NB4 (cell line): Measurements from ENCODE around the gene TREM2.
A peak's percentile ranks its signal among the peaks of the same experiment; 100 is the strongest.

ENCODE experiments used
- DNase-seq: peaks from one replicate; pipeline ENCODE4 v3.0.0; 2010; ENCODE audit warnings: low read depth
- H3K4me3 ChIP-seq: one replicate; pipeline ENCODE4 v1.5.1; 2011; ENCODE audit warnings: mild to moderate bottlenecking, low read depth, low read length, moderate library complexity
- MYC ChIP-seq: IDR thresholded peaks from 2 replicates; pipeline ENCODE4 v1.6.1; 2011; ENCODE audit warnings: low read depth, low read length
- POLR2A ChIP-seq: IDR thresholded peaks from 2 replicates; pipeline ENCODE4 v1.6.1; 2011; ENCODE audit warnings: mild to moderate bottlenecking; ENCODE audit not compliant: insufficient read length; ENCODE audit errors: extremely low read depth
- TF ChIP-seq, protein P1 (sequence below): IDR thresholded peaks from 2 replicates; pipeline ENCODE4 v1.6.1; 2011; ENCODE audit warnings: low read depth, low read length
- TF ChIP-seq, protein P2 (sequence below): IDR thresholded peaks from one replicate; pipeline ENCODE4 v1.5.1; 2012; ENCODE audit warnings: low read depth, low read length

Gene TREM2

DNA sequence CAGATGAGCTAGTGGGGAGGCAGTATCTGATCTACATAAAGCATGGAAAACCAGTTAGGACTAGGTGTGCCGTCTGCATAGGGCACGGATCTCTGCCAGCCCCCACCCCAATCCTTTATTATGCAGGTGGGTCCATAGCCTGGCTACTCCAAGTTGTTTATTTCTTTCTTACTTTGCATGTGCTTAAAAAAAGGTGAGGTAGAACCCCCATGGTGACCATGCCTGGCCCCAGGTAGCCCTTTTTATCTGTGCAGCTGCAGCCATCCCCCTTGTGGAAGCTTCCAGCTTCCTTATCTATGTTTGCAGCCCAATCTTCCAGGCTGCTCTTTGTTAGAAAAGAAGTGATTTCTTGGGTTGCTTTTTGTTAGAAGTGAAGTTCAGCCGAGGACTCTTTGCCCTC is 9.0 kb upstream of the TREM2 start:
- no peak overlapping the region for H3K4me3 ChIP-seq
- no peak for DNase-seq
- TF ChIP-seq, protein P1, sequence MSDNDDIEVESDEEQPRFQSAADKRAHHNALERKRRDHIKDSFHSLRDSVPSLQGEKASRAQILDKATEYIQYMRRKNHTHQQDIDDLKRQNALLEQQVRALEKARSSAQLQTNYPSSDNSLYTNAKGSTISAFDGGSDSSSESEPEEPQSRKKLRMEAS = no peak
- TF ChIP-seq MYC = no peak

DNA sequence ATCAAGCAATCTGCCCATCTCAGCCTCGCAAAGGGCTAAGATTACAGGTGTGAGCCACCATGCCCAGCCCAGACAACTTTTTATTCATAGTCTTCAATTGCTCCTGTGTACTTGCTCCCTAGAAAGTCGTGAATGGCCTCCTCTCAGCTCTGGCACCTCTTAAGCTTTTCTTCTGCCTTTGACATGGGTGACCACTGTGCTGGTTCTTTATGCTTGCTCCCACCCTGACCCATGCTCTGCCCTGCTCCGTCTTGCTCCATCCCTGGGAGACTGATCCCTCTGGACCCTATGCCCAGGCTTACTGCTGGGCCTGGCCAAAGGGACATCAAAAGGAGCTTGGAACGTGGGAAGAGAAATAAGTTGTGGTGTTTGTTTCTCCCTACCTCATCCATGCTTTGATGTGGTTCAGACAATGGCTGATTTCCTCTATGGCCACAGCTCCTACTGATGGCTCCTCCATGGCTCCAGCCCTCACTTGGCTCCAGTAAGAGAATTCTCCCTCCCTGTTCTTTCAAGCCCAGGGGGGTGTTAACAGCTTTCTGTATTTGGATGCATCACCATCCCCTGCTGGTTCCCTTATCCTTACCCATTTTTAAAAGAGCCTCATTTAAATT is 7.7 kb upstream of the TREM2 start:
- H3K4me3 ChIP-seq = no peak overlapping the region
- no peak for DNase-seq
- TF ChIP-seq POLR2A (no peak), MYC (no peak)
- TF ChIP-seq, protein P1 = no peak
- TF ChIP-seq, protein P2, sequence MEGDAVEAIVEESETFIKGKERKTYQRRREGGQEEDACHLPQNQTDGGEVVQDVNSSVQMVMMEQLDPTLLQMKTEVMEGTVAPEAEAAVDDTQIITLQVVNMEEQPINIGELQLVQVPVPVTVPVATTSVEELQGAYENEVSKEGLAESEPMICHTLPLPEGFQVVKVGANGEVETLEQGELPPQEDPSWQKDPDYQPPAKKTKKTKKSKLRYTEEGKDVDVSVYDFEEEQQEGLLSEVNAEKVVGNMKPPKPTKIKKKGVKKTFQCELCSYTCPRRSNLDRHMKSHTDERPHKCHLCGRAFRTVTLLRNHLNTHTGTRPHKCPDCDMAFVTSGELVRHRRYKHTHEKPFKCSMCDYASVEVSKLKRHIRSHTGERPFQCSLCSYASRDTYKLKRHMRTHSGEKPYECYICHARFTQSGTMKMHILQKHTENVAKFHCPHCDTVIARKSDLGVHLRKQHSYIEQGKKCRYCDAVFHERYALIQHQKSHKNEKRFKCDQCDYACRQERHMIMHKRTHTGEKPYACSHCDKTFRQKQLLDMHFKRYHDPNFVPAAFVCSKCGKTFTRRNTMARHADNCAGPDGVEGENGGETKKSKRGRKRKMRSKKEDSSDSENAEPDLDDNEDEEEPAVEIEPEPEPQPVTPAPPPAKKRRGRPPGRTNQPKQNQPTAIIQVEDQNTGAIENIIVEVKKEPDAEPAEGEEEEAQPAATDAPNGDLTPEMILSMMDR = no peak

DNA sequence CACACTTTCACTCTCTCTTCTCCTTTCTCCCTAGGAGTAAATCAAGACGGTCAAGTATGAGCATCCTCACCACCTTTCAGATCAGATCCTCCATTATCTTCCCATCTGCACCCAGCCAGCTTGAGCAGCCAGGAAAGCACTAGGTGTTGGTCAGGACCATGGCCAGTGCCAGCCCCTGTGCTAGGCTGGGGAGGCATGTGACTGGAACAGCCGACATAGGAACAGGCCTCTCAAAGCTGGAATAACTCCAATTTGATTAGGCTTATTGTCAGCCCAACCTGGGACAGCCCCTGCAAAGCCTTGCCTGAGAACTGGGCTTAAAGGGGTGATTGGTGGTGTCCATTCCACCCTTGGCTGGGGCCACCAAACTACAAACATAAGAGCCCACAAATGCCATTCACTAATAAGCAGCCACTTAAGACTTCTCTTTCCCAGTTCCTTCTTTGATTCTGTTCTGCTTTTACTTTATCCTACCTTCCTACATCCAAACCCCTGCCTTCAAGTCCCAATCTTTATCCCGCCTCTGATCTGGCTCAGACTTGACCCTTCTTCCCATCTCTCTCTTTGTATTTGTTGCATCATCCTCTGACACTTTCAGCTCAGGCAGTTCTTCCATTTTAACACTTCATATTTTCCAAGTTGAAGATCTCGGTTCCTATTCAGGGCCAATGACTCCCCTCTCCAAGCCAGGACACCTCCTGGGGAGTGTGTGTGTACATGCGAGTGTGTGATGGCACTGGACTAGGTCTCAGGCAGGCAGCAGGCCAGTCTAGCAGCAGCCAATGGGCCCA is 4.5 kb upstream of the TREM2 start:
- TF ChIP-seq, protein P2 = no peak
- TF ChIP-seq POLR2A (no peak), MYC (no peak)
- TF ChIP-seq, protein P1 = peak; percentile 81
- H3K4me3 ChIP-seq = no peak overlapping the region
- DNase-seq = peak; percentile 41

DNA sequence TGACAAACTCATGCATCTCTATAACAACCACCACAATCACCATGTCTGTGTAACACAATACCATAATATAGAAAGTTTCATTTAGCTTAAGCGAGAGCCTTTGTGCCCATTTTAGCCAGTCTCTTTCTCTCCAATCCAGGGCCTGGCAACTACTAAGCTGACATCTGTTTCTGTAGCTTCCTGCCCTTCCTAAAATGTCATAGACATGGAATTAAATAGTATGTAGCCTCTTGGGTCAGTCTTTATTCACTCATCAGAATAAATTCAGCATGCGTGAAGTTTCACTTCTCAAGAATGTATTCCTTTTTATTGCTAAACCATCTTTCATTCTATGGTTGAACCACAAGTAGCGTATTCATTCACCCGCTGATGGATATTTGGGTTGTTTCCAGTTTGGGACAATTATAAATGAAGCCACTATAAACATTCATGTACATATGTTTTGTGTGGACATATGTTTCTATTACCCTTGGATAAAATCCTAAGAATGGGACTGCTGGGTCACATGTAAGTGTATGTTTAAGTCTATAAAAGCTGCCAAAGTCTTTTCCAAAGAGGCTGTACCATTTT is 1.7 kb upstream of the TREM2 start:
- no peak overlapping the region for H3K4me3 ChIP-seq
- TF ChIP-seq, protein P1 = no peak
- no peak for DNase-seq

DNA sequence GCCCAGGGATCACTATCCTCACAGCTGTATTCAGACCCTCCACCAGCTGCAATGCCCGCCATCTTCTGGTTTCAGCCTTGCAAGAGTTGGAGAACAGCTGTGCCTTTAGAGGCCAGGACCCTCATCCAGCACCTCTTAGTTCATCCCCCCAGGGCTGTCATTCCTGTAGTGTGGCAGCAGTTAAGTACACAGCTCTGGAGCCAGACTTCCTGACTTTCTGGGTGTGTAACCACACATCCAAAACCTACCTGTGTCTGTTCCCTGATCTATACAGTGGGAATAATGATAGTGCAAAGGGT is 452 bp upstream of the TREM2 start:
- H3K4me3 ChIP-seq = no peak overlapping the region
- DNase-seq = no peak
- TF ChIP-seq, protein P2 = no peak
- TF ChIP-seq MYC = no peak
- no peak for TF ChIP-seq POLR2A
- TF ChIP-seq, protein P1 = no peak

DNA sequence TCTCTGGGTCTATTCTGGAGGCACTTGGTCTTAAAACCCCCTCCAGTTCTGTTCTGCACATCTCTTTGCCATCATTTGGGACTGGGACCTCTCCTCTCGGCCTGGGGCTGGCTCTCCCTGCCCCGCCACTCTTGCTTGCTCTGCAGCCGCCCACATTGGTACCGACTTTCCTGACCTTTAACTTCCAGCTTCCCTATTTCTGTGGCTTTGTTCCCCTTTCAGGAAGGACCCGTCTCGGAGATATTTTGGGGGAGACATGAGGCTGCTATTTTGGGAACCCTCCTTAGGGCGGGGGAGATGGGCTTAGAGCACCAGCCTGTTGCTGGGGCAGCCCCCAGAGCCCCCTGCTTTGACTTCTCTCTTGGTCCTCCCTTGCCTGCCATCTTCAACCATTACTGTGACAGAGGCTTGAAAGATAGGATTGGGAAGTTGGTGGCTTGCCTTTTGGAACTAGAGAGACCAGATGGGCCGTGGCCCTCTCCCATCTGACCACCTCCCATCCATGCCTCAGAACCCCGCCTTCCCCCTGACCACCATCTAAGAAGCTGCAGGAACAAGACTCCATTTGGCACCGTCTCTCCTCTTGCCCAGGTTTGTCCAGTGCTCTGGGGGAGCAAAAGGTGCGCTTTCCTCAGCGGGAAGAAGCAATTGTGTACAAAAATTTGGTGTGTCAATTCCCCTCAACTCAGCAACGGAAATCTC is 914 bp downstream of the TREM2 start:
- peak; percentile 19 for DNase-seq
- TF ChIP-seq MYC (no peak), POLR2A (no peak)
- TF ChIP-seq, protein P1 = no peak
- TF ChIP-seq, protein P2 = no peak
- H3K4me3 ChIP-seq = no peak overlapping the region
